HG02678 (cell line): ENCODE measurements around the gene ARSI.

Experiments used
- ATAC-seq: cut with Tn5 transposase; IDR thresholded peaks from one replicate; pipeline ENCODE4 v1.9.1; 2021; ENCODE audit warnings: mild to moderate bottlenecking, moderate library complexity; ENCODE audit not compliant: unreplicated experiment

ARSI gene

GRCh38 chr5:150302301-150303069, at the start of gene ARSI:
ARSI (minus strand) TSS chr5:150302905; CDS start chr5:150302373, 532 bp downstream.
- ATAC-seq, result no peak

GRCh38 chr5:150350524-150351344, 48.0 kb upstream of the ARSI start:
- peak; percentile 96 for ATAC-seq

- no peak for ATAC-seq
Observed at GRCh38 chr5:150349681-150350275, 47.1 kb upstream of the ARSI start.

GRCh38 chr5:150347451-150347850, 44.7 kb upstream of the ARSI start:
- ATAC-seq, result no peak

- no peak for ATAC-seq
Observed at GRCh38 chr5:150347003-150347402, 44.3 kb upstream of the ARSI start.

GRCh38 chr5:150346592-150346991, 43.9 kb upstream of the ARSI start:
- no peak for ATAC-seq

- no peak for ATAC-seq
Observed at GRCh38 chr5:150345716-150346115, 43.0 kb upstream of the ARSI start.

GRCh38 chr5:150343994-150344631, 41.4 kb upstream of the ARSI start:
- no peak for ATAC-seq

- no peak for ATAC-seq
Observed at GRCh38 chr5:150342583-150342982, 39.9 kb upstream of the ARSI start.

- no peak for ATAC-seq
Observed at GRCh38 chr5:150341989-150342388, 39.3 kb upstream of the ARSI start.

- ATAC-seq, result no peak
Observed at GRCh38 chr5:150341331-150341730, 38.6 kb upstream of the ARSI start.

GRCh38 chr5:150340614-150341255, 38.0 kb upstream of the ARSI start:
- ATAC-seq, result no peak

- ATAC-seq, result no peak
Observed at GRCh38 chr5:150339841-150340240, 37.1 kb upstream of the ARSI start.

GRCh38 chr5:150339165-150339564, 36.5 kb upstream of the ARSI start:
- no peak for ATAC-seq

GRCh38 chr5:150338546-150338945, 35.8 kb upstream of the ARSI start:
- no peak for ATAC-seq

- ATAC-seq, result no peak
Observed at GRCh38 chr5:150335778-150336177, 33.1 kb upstream of the ARSI start.

- ATAC-seq, result no peak
Observed at GRCh38 chr5:150333400-150333799, 30.7 kb upstream of the ARSI start.

- no peak for ATAC-seq
Observed at GRCh38 chr5:150329881-150330876, 27.5 kb upstream of the ARSI start.

- no peak for ATAC-seq
Observed at GRCh38 chr5:150329038-150329437, 26.3 kb upstream of the ARSI start.

GRCh38 chr5:150328515-150328914, 25.8 kb upstream of the ARSI start:
- no peak for ATAC-seq
